Measurements from ENCODE around the gene LSM7.

DNA sequence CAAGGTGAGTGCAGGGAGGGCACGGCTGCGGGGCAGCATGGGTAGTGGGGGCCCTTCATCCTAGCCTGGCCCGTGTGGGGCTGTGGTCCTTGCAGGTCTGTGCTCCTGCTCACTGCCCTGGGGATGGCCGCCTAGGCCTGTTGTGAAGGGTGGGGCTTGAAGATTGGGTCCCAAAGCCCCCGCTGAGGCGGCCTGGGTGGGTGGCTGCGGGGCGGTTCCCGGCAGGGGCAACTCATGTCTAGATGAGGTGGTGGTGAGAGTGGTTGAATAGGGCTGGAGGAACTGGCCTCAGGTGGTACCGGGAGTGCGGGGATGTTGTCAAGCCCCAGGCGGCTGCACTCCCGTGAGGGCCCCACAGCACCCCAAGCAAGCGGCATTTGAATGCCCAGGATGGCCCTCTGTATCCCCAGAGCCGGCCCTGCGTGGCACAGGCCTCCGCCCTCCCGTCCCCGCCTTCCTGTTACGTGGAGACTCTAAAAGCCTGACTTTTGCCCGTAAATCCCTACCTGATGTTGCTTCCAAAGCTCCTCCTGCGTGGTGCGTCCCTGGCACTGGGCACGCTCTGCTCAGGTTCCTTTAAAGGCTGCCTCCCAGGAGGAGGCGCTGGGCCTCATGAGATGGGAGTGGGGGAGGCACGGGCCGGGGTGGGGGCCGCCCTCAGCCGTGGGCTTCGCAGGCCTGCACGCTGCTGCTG, 15.1 kb upstream of the LSM7 start:
- TF ChIP-seq POLR2A (IDR thresholded peaks at IDR 0.05) (no peak), POLR2AphosphoS5 (IDR thresholded peaks at IDR 0.05) (no peak)
- TF ChIP-seq, protein P1, sequence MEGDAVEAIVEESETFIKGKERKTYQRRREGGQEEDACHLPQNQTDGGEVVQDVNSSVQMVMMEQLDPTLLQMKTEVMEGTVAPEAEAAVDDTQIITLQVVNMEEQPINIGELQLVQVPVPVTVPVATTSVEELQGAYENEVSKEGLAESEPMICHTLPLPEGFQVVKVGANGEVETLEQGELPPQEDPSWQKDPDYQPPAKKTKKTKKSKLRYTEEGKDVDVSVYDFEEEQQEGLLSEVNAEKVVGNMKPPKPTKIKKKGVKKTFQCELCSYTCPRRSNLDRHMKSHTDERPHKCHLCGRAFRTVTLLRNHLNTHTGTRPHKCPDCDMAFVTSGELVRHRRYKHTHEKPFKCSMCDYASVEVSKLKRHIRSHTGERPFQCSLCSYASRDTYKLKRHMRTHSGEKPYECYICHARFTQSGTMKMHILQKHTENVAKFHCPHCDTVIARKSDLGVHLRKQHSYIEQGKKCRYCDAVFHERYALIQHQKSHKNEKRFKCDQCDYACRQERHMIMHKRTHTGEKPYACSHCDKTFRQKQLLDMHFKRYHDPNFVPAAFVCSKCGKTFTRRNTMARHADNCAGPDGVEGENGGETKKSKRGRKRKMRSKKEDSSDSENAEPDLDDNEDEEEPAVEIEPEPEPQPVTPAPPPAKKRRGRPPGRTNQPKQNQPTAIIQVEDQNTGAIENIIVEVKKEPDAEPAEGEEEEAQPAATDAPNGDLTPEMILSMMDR (IDR thresholded peaks at IDR 0.05): no peak

Measured in breast epithelium (tissue), 3 donors.